Thyroid gland (tissue), 4 donors: ENCODE results near the gene SFTPD. TPM values are rescaled to one million over a fixed set of nuclear protein-coding genes. Genes with fewer than 3 reads are reported as not detected.

ENCODE experiments used
- DNase-seq, 2 donors: peaks; one replicate each; pipeline ENCODE4 v3.0.0-alpha.2; 2019
- H3K27ac ChIP-seq, 3 donors: fragments of 200-600 bp; sonication (generic); 1 replicate in 2 of 3; 2 replicates in 1 of 3; pipeline ENCODE4 v1.5.1; 2016 to 2019; ENCODE audit warnings: mild to moderate bottlenecking in 1 of 3, moderate library complexity in 1 of 3
- H3K27me3 ChIP-seq: fragments of 200-600 bp; sonication (generic); one replicate; pipeline ENCODE4 v1.5.1; 2019
- H3K36me3 ChIP-seq, 2 donors: fragments of 200-600 bp; sonication (generic); one replicate each; pipeline ENCODE4 v1.5.1; 2016 to 2019
- H3K4me1 ChIP-seq, 2 donors: fragments of 200-600 bp; sonication (generic); one replicate each; pipeline ENCODE4 v1.5.1; 2017 to 2019
- H3K4me3 ChIP-seq, 3 donors: fragments of 200-600 bp; sonication (generic); replicated peaks in 1 of 3; 1 replicate in 2 of 3; 2 replicates in 1 of 3; pipeline ENCODE4 v1.5.1; 2016; ENCODE audit warnings: mild to moderate bottlenecking in 1 of 3
- H3K9me3 ChIP-seq: fragments of 200-600 bp; sonication (generic); one replicate; pipeline ENCODE4 v1.5.1; 2017
- CTCF ChIP-seq, 6 experiments: fragments of 200-600 bp in 3 of 6; fragments of 450-650 bp in 3 of 6; sonication (generic) in 3 of 6; IDR thresholded peaks; one replicate each; pipeline ENCODE4 v1.5.1; 2016 to 2019; ENCODE audit warnings: antibody characterized with exemption in 6 of 6, mild to moderate bottlenecking in 2 of 6, inconsistent platforms in 1 of 6, moderate library complexity in 1 of 6
- POLR2A ChIP-seq, 2 donors: fragments of 450-650 bp; IDR thresholded peaks; one replicate each; pipeline ENCODE4 v1.6.1; 2017; ENCODE audit warnings: antibody characterized with exemption in 2 of 2, mild to moderate bottlenecking in 2 of 2, moderate library complexity in 1 of 2
- WGBS, 2 donors: methylation state at CpG; one replicate each; pipeline ENCODE4 v1.1.5; 2017; 5-methylcytosine and 5-hydroxymethylcytosine counted together
- intact Hi-C: fragments of 100-400 bp; cut with DNase I; formaldehyde crosslinking; loops from one replicate; pipeline ENCODE4 v1.15.1; 2023
- total RNA-seq, 4 donors: library from RNA; depleted of rRNA; stranded (reverse); fragments of >200 nt; gene quantifications; one replicate each; pipeline ENCODE4 v1.2.3, GENCODE V29; 2016

The SFTPD gene
- total RNA-seq, 4 donors from 2014 or later, result 3.0 to 10.8 (median 5.7) TPM

GRCh38 chr10:79936625-79937615, 12.0 kb downstream of the SFTPD start:
- Histone ChIP-seq H3K36me3 (no peaks in the 10 kb centered on the region), H3K4me3 (no peak overlapping the region), H3K27ac (no peak overlapping the region), H3K4me1 (no peaks in the 10 kb centered on the region), H3K27me3 (no peaks in the 10 kb centered on the region), H3K9me3 (no peaks in the 10 kb centered on the region)
- 80 to 94% methylated on average over 8 to 9 of the region's 9 CpGs for WGBS, 2 donors
- intact Hi-C loops, result no loop called here
- no peak for TF ChIP-seq POLR2A (IDR thresholded peaks at IDR 0.05)
- no peak for TF ChIP-seq CTCF (IDR thresholded peaks at IDR 0.05)
- DNase-seq, result no peak

GRCh38 chr10:79933961-79934360, 14.9 kb downstream of the SFTPD start:
- intact Hi-C loops, result no loop called here
- peak in 1 of 2 donors; percentile 15 for DNase-seq
- no peak overlapping the region for H3K27ac ChIP-seq
- no peak overlapping the region for H3K4me3 ChIP-seq
- no peak for TF ChIP-seq CTCF (IDR thresholded peaks at IDR 0.05)
- TF ChIP-seq POLR2A (IDR thresholded peaks at IDR 0.05), result no peak
- no peaks in the 10 kb centered on the region for H3K4me1 ChIP-seq
- H3K27me3 ChIP-seq, result no peaks in the 10 kb centered on the region
- H3K9me3 ChIP-seq, result no peaks in the 10 kb centered on the region
- 41 to 42% methylated on average over 3 of the region's 3 CpGs for WGBS, 2 donors
- H3K36me3 ChIP-seq, result no peaks in the 10 kb centered on the region

GRCh38 chr10:79932841-79933379, 16.0 kb downstream of the SFTPD start:
- Histone ChIP-seq H3K27me3 (no peaks in the 10 kb centered on the region), H3K4me3 (no peak overlapping the region), H3K9me3 (no peaks in the 10 kb centered on the region), H3K27ac (no peak overlapping the region), H3K36me3 (no peaks in the 10 kb centered on the region), H3K4me1 (no peaks in the 10 kb centered on the region)
- TF ChIP-seq POLR2A (IDR thresholded peaks at IDR 0.05) (no peak), CTCF (IDR thresholded peaks at IDR 0.05) (no peak)
- DNase-seq, result no peak
- intact Hi-C loops, result no loop called here
- 85 to 94% methylated on average over 4 of the region's 4 CpGs for WGBS, 2 donors

GRCh38 chr10:79932307-79932706, 16.6 kb downstream of the SFTPD start:
- Histone ChIP-seq H3K4me1 (no peaks in the 10 kb centered on the region), H3K9me3 (no peaks in the 10 kb centered on the region), H3K4me3 (no peak overlapping the region), H3K36me3 (no peaks in the 10 kb centered on the region), H3K27ac (no peak overlapping the region), H3K27me3 (no peaks in the 10 kb centered on the region)
- intact Hi-C loops, result no loop called here
- DNase-seq, result no peak
- no peak for TF ChIP-seq POLR2A (IDR thresholded peaks at IDR 0.05)
- TF ChIP-seq CTCF (IDR thresholded peaks at IDR 0.05), result no peak
- 90 to 91% methylated on average over 1 of the region's 1 CpG for WGBS, 2 donors

- no peak for DNase-seq
- H3K4me1 ChIP-seq, result no peaks in the 10 kb centered on the region
- H3K27me3 ChIP-seq, result no peaks in the 10 kb centered on the region
- intact Hi-C loops, result no loop called here
- no peaks in the 10 kb centered on the region for H3K36me3 ChIP-seq
- no peaks in the 10 kb centered on the region for H3K9me3 ChIP-seq
- TF ChIP-seq POLR2A (IDR thresholded peaks at IDR 0.05) (no peak), CTCF (IDR thresholded peaks at IDR 0.05) (no peak)
- no peak overlapping the region for H3K4me3 ChIP-seq
- WGBS, 2 donors, result 61 to 65% methylated on average over 2 of the region's 2 CpGs
- no peak overlapping the region for H3K27ac ChIP-seq
These were observed 18.2 kb downstream of the SFTPD start for GRCh38 chr10:79930751-79931150.
